Measurements from ENCODE around the gene BIRC2.

BIRC2 gene

GRCh38 chr11:102402548-102402947, 55.5 kb downstream of the BIRC2 start:
- Histone ChIP-seq H4K8ac (ENCODE audit: low read depth, low read length) (no peak overlapping the region), H4K12ac (ENCODE audit: low read depth, low read length) (no peak overlapping the region), H2BK12ac (ENCODE audit: low read length) (no peak overlapping the region), H3K79me1 (ENCODE audit: low read length) (no peaks in the 10 kb centered on the region), H3K14ac (ENCODE audit: low read length) (no peak overlapping the region), H3K9me3 (ENCODE audit: insufficient read depth, low read depth, low read length) (no peaks in the 10 kb centered on the region), H3K4me3 (ENCODE audit: low read depth, low read length) (no peak overlapping the region), H2AK5ac (ENCODE audit: low read length) (no peak overlapping the region), H3K27ac (ENCODE audit: low read depth, low read length) (no peak overlapping the region), H3K9ac (ENCODE audit: low read length) (no peak overlapping the region), H3K79me2 (ENCODE audit: control insufficient read depth, insufficient read depth, low read length, poor library complexity) (no peaks in the 10 kb centered on the region), H3K4me1 (ENCODE audit: control insufficient read depth in 1 of 2, insufficient read depth in 2 of 2, low read length in 2 of 2) (no peaks in the 10 kb centered on the region), H3K4ac (ENCODE audit: low read depth, low read length) (no peak overlapping the region), H2BK120ac (ENCODE audit: insufficient read depth, low read length, poor library complexity) (no peak overlapping the region), H3K4me2 (ENCODE audit: low read length) (no peak overlapping the region), H3K36me3 (ENCODE audit: control insufficient read depth in 1 of 2, insufficient read depth in 2 of 2, low read length in 2 of 2) (peaks cover 5 to 12% of the 10 kb centered on the region in 2 experiments), H3K18ac (ENCODE audit: low read length) (no peak overlapping the region), H4K91ac (ENCODE audit: low read depth, low read length) (no peak overlapping the region), H2BK5ac (ENCODE audit: low read depth, low read length, poor library complexity) (no peak overlapping the region), H3K23ac (ENCODE audit: low read length) (no peak overlapping the region), H3K27me3 (ENCODE audit: insufficient read depth, low read length) (no peaks in the 10 kb centered on the region), H2AFZ (ENCODE audit: insufficient read depth, low read length, poor library complexity) (no peak overlapping the region)
- no peak for DNase-seq

GRCh38 chr11:102405501-102405900, 58.5 kb downstream of the BIRC2 start:
- H3K79me1 ChIP-seq (ENCODE audit: low read length), result no peaks in the 10 kb centered on the region
- H2BK12ac ChIP-seq (ENCODE audit: low read length), result no peak overlapping the region
- H3K9ac ChIP-seq (ENCODE audit: low read length), result no peak overlapping the region
- no peaks in the 10 kb centered on the region for H3K9me3 ChIP-seq (ENCODE audit: insufficient read depth, low read depth, low read length)
- H3K79me2 ChIP-seq (ENCODE audit: control insufficient read depth, insufficient read depth, low read length, poor library complexity), result no peaks in the 10 kb centered on the region
- no peak overlapping the region for H3K18ac ChIP-seq (ENCODE audit: low read length)
- H2BK120ac ChIP-seq (ENCODE audit: insufficient read depth, low read length, poor library complexity), result no peak overlapping the region
- no peaks in the 10 kb centered on the region for H3K27me3 ChIP-seq (ENCODE audit: insufficient read depth, low read length)
- no peak overlapping the region for H2AK5ac ChIP-seq (ENCODE audit: low read length)
- no peak overlapping the region for H4K8ac ChIP-seq (ENCODE audit: low read depth, low read length)
- H3K4ac ChIP-seq (ENCODE audit: low read depth, low read length), result no peak overlapping the region
- no peak overlapping the region for H3K27ac ChIP-seq (ENCODE audit: low read depth, low read length)
- H3K14ac ChIP-seq (ENCODE audit: low read length), result no peak overlapping the region
- H3K23ac ChIP-seq (ENCODE audit: low read length), result no peak overlapping the region
- DNase-seq, result no peak
- H2BK5ac ChIP-seq (ENCODE audit: low read depth, low read length, poor library complexity), result no peak overlapping the region
- no CpG with 5 or more reads among the region's 5 CpGs for WGBS (ENCODE audit: extremely low coverage, insufficient coverage, insufficient read length)
- no peak overlapping the region for H3K4me3 ChIP-seq (ENCODE audit: low read depth, low read length)
- peaks cover 3 to 7% of the 10 kb centered on the region in 2 experiments for H3K36me3 ChIP-seq (ENCODE audit: control insufficient read depth in 1 of 2, insufficient read depth in 2 of 2, low read length in 2 of 2)
- no peak overlapping the region for H2AFZ ChIP-seq (ENCODE audit: insufficient read depth, low read length, poor library complexity)
- H3K4me2 ChIP-seq (ENCODE audit: low read length), result no peak overlapping the region
- H4K12ac ChIP-seq (ENCODE audit: low read depth, low read length), result no peak overlapping the region
- H3K4me1 ChIP-seq (ENCODE audit: control insufficient read depth in 1 of 2, insufficient read depth in 2 of 2, low read length in 2 of 2), result peaks cover 4 to 5% of the 10 kb centered on the region in 2 experiments
- H4K91ac ChIP-seq (ENCODE audit: low read depth, low read length), result no peak overlapping the region

- Histone ChIP-seq H3K23ac (ENCODE audit: low read length) (no peak overlapping the region), H3K79me1 (ENCODE audit: low read length) (no peaks in the 10 kb centered on the region), H2AFZ (ENCODE audit: insufficient read depth, low read length, poor library complexity) (no peak overlapping the region), H2AK5ac (ENCODE audit: low read length) (no peak overlapping the region), H3K4me2 (ENCODE audit: low read length) (no peak overlapping the region), H3K4me1 (ENCODE audit: control insufficient read depth in 1 of 2, insufficient read depth in 2 of 2, low read length in 2 of 2) (peaks cover 5 to 9% of the 10 kb centered on the region in 2 experiments), H4K12ac (ENCODE audit: low read depth, low read length) (no peak overlapping the region), H3K36me3 (ENCODE audit: control insufficient read depth in 1 of 2, insufficient read depth in 2 of 2, low read length in 2 of 2) (peaks cover 3 to 5% of the 10 kb centered on the region in 2 experiments), H3K79me2 (ENCODE audit: control insufficient read depth, insufficient read depth, low read length, poor library complexity) (no peaks in the 10 kb centered on the region), H2BK120ac (ENCODE audit: insufficient read depth, low read length, poor library complexity) (no peak overlapping the region), H3K18ac (ENCODE audit: low read length) (no peak overlapping the region), H3K9me3 (ENCODE audit: insufficient read depth, low read depth, low read length) (no peaks in the 10 kb centered on the region), H3K27me3 (ENCODE audit: insufficient read depth, low read length) (no peaks in the 10 kb centered on the region), H3K9ac (ENCODE audit: low read length) (no peak overlapping the region), H2BK5ac (ENCODE audit: low read depth, low read length, poor library complexity) (no peak overlapping the region), H4K91ac (ENCODE audit: low read depth, low read length) (no peak overlapping the region), H2BK12ac (ENCODE audit: low read length) (no peak overlapping the region), H4K8ac (ENCODE audit: low read depth, low read length) (no peak overlapping the region), H3K14ac (ENCODE audit: low read length) (no peak overlapping the region), H3K27ac (ENCODE audit: low read depth, low read length) (no peak overlapping the region), H3K4ac (ENCODE audit: low read depth, low read length) (no peak overlapping the region), H3K4me3 (ENCODE audit: low read depth, low read length) (no peak overlapping the region)
- WGBS (ENCODE audit: extremely low coverage, insufficient coverage, insufficient read length), result no CpG with 5 or more reads among the region's 2 CpGs
- no peak for DNase-seq
Measured at GRCh38 chr11:102406099-102406498, 59.1 kb downstream of the BIRC2 start.

GRCh38 chr11:102407901-102408300, 60.9 kb downstream of the BIRC2 start:
- Histone ChIP-seq H3K4me3 (ENCODE audit: low read depth, low read length) (no peak overlapping the region), H3K27ac (ENCODE audit: low read depth, low read length) (no peak overlapping the region), H2BK120ac (ENCODE audit: insufficient read depth, low read length, poor library complexity) (no peak overlapping the region), H3K18ac (ENCODE audit: low read length) (no peak overlapping the region), H3K23ac (ENCODE audit: low read length) (no peak overlapping the region), H4K8ac (ENCODE audit: low read depth, low read length) (no peak overlapping the region), H2AFZ (ENCODE audit: insufficient read depth, low read length, poor library complexity) (no peak overlapping the region), H2BK5ac (ENCODE audit: low read depth, low read length, poor library complexity) (no peak overlapping the region), H2BK12ac (ENCODE audit: low read length) (no peak overlapping the region), H3K36me3 (ENCODE audit: control insufficient read depth in 1 of 2, insufficient read depth in 2 of 2, low read length in 2 of 2) (peaks cover 3% of the 10 kb centered on the region in 2 experiments), H3K4me2 (ENCODE audit: low read length) (no peak overlapping the region), H4K12ac (ENCODE audit: low read depth, low read length) (no peak overlapping the region), H3K79me1 (ENCODE audit: low read length) (no peaks in the 10 kb centered on the region), H3K4ac (ENCODE audit: low read depth, low read length) (no peak overlapping the region), H2AK5ac (ENCODE audit: low read length) (no peak overlapping the region), H3K9me3 (ENCODE audit: insufficient read depth, low read depth, low read length) (no peaks in the 10 kb centered on the region), H3K4me1 (ENCODE audit: control insufficient read depth in 1 of 2, insufficient read depth in 2 of 2, low read length in 2 of 2) (peaks cover 5 to 9% of the 10 kb centered on the region in 2 experiments), H3K79me2 (ENCODE audit: control insufficient read depth, insufficient read depth, low read length, poor library complexity) (no peaks in the 10 kb centered on the region), H3K9ac (ENCODE audit: low read length) (no peak overlapping the region), H4K91ac (ENCODE audit: low read depth, low read length) (no peak overlapping the region), H3K14ac (ENCODE audit: low read length) (no peak overlapping the region), H3K27me3 (ENCODE audit: insufficient read depth, low read length) (no peaks in the 10 kb centered on the region)
- no CpG with 5 or more reads among the region's 3 CpGs for WGBS (ENCODE audit: extremely low coverage, insufficient coverage, insufficient read length)
- peak; percentile 15 to 77 for DNase-seq

Data from trophoblast cell (in vitro differentiated cells and primary cell).